SK-N-SH (cell line): ENCODE measurements around the gene FLCN.

ENCODE experiments used
- CTCF ChIP-seq: fragments of 200-600 bp; sonication (generic); IDR thresholded peaks from 2 replicates; pipeline ENCODE4 v1.6.1; 2017; ENCODE audit warnings: antibody characterized with exemption, mild to moderate bottlenecking, moderate library complexity
- EZH2phosphoT487 ChIP-seq: fragments of 200-600 bp; sonication (generic); IDR thresholded peaks from 2 replicates; pipeline ENCODE4 v1.6.1; 2017; ENCODE audit warnings: low read depth, mixed run types, mild to moderate bottlenecking, antibody characterized with exemption, moderate library complexity, borderline replicate concordance
- NFIC ChIP-seq: IDR thresholded peaks from 2 replicates; pipeline ENCODE4 v1.4.0; 2012; ENCODE audit warnings: borderline replicate concordance
- REST ChIP-seq: IDR thresholded peaks from 2 replicates; pipeline ENCODE4 v1.6.1; 2012; ENCODE audit warnings: mild to moderate bottlenecking, low read depth, low read length, moderate library complexity
- RFX5 ChIP-seq: IDR thresholded peaks from 2 replicates; pipeline ENCODE4 v1.6.1; 2012; ENCODE audit warnings: mild to moderate bottlenecking, improper control_type of control experiment, low read length
- TAF1 ChIP-seq: IDR thresholded peaks from 2 replicates; pipeline ENCODE4 v1.6.1; 2012; ENCODE audit warnings: low read depth, mild to moderate bottlenecking, low read length, moderate library complexity, borderline replicate concordance
- USF2 ChIP-seq: fragments of 150-350 bp; IDR thresholded peaks from 2 replicates; pipeline ENCODE4 v1.6.1; 2017; ENCODE audit warnings: antibody characterized with exemption, low read length, low read depth, borderline replicate concordance
- YY1 ChIP-seq: IDR thresholded peaks from 2 replicates; pipeline ENCODE4 v1.4.0; 2012; ENCODE audit warnings: low read depth, mild to moderate bottlenecking

GRCh38 chr17:17217995-17218394 is 19.0 kb downstream of the FLCN start:
- TF ChIP-seq CTCF (no peak), YY1 (no peak), EZH2phosphoT487 (no peak), TAF1 (no peak), RFX5 (no peak), USF2 (no peak), NFIC (no peak), REST (no peak)
